HPDE6-E6E7 (cell line): ENCODE data around the gene ZSCAN21.
A peak's percentile ranks its signal among the peaks of the same experiment; 100 is the strongest.

ENCODE experiments used
- DNase-seq: peaks from one replicate; pipeline ENCODE4 v3.0.0; 2011; ENCODE audit warnings: missing footprints; ENCODE audit errors: extremely low spot score

Gene ZSCAN21

GRCh38 chr7:100027197-100027596 lies 22.4 kb upstream of the ZSCAN21 start:
- no peak for DNase-seq

- DNase-seq, result no peak
Measured at GRCh38 chr7:100029596-100029995, 20.0 kb upstream of the ZSCAN21 start.

GRCh38 chr7:100033526-100033925 lies 16.0 kb upstream of the ZSCAN21 start:
- DNase-seq, result no peak

GRCh38 chr7:100034871-100035510 lies 14.6 kb upstream of the ZSCAN21 start:
- no peak for DNase-seq

- DNase-seq, result no peak
Measured at GRCh38 chr7:100035876-100036275, 13.7 kb upstream of the ZSCAN21 start.

- no peak for DNase-seq
Measured at GRCh38 chr7:100038326-100038725, 11.2 kb upstream of the ZSCAN21 start.

GRCh38 chr7:100040575-100040974 lies 9.0 kb upstream of the ZSCAN21 start:
- DNase-seq, result no peak

GRCh38 chr7:100044718-100045117 lies 4.9 kb upstream of the ZSCAN21 start:
- DNase-seq, result peak; percentile 47

- DNase-seq, result no peak
Measured at GRCh38 chr7:100048680-100049079, 894 bp upstream of the ZSCAN21 start.

- DNase-seq, result no peak
Measured at GRCh38 chr7:100051611-100052010, 2.0 kb downstream of the ZSCAN21 start.

- peak; percentile 63 for DNase-seq
Measured at GRCh38 chr7:100053215-100053614, 3.6 kb downstream of the ZSCAN21 start.

- no peak for DNase-seq
Measured at GRCh38 chr7:100057006-100057405, 7.4 kb downstream of the ZSCAN21 start.

- DNase-seq, result no peak
Measured at GRCh38 chr7:100059251-100059739, 9.7 kb downstream of the ZSCAN21 start.

GRCh38 chr7:100061518-100062193 lies 12.1 kb downstream of the ZSCAN21 start:
- DNase-seq, result no peak

GRCh38 chr7:100063376-100063775 lies 13.8 kb downstream of the ZSCAN21 start:
- no peak for DNase-seq

- no peak for DNase-seq
Measured at GRCh38 chr7:100064162-100064561, 14.6 kb downstream of the ZSCAN21 start.

- DNase-seq, result no peak
Measured at GRCh38 chr7:100065452-100066186, 16.0 kb downstream of the ZSCAN21 start.

- no peak for DNase-seq
Measured at GRCh38 chr7:100066953-100067352, 17.4 kb downstream of the ZSCAN21 start.

- DNase-seq, result no peak
Measured at GRCh38 chr7:100069991-100070390, 20.4 kb downstream of the ZSCAN21 start.

- no peak for DNase-seq
Measured at GRCh38 chr7:100071018-100071723, 21.6 kb downstream of the ZSCAN21 start.

- DNase-seq, result no peak
Measured at GRCh38 chr7:100072462-100072861, 22.9 kb downstream of the ZSCAN21 start.

- no peak for DNase-seq
Measured at GRCh38 chr7:100074841-100075240, 25.3 kb downstream of the ZSCAN21 start.
